Fibroblast of mammary gland (primary cell): ENCODE results near the gene GABRA4.

Source experiments
- DNase-seq: peaks from one replicate; pipeline ENCODE4 v3.0.0-alpha.2; 2010; ENCODE audit warnings: low read depth
- H3K4me3 ChIP-seq: 2 replicates; pipeline ENCODE4 v1.5.1; 2011; ENCODE audit warnings: low read depth, mild to moderate bottlenecking, low read length, moderate library complexity; ENCODE audit not compliant: control insufficient read depth
- CTCF ChIP-seq: conservative IDR thresholded peaks from 2 replicates; pipeline ENCODE4 v1.5.1; 2011; ENCODE audit warnings: low read depth, low read length, inconsistent platforms; ENCODE audit not compliant: control insufficient read depth, insufficient read depth

The GABRA4 gene

GRCh38 chr4:47002580-47002979 lies 9.2 kb upstream of the GABRA4 start:
- peak; percentile 3 for DNase-seq
- no peak overlapping the region for H3K4me3 ChIP-seq
- TF ChIP-seq CTCF: peak; percentile 20

- no peak for TF ChIP-seq CTCF
- no peak for DNase-seq
- no peak overlapping the region for H3K4me3 ChIP-seq
These were observed 7.0 kb upstream of the GABRA4 start for GRCh38 chr4:47000406-47000805.

- TF ChIP-seq CTCF: no peak
- DNase-seq: peak; percentile 12
- H3K4me3 ChIP-seq: no peak overlapping the region
These were observed 6.2 kb upstream of the GABRA4 start for GRCh38 chr4:46999566-46999965.

- no peak overlapping the region for H3K4me3 ChIP-seq
- DNase-seq: no peak
- no peak for TF ChIP-seq CTCF
These were observed 625 bp upstream of the GABRA4 start for GRCh38 chr4:46994007-46994405.

GRCh38 chr4:46992338-46992737 lies 1.0 kb downstream of the GABRA4 start:
- no peak overlapping the region for H3K4me3 ChIP-seq
- no peak for DNase-seq
- no peak for TF ChIP-seq CTCF

- no peak for TF ChIP-seq CTCF
- no peak overlapping the region for H3K4me3 ChIP-seq
- no peak for DNase-seq
These were observed 6.3 kb downstream of the GABRA4 start for GRCh38 chr4:46986922-46987638.

- H3K4me3 ChIP-seq: no peak overlapping the region
- TF ChIP-seq CTCF: no peak
- no peak for DNase-seq
These were observed 8.6 kb downstream of the GABRA4 start for GRCh38 chr4:46984781-46985180.
